H1 (cell line): ENCODE data around the gene GOLGA2. TPM values are rescaled to one million over a fixed set of nuclear protein-coding genes. Genes with fewer than 3 reads are reported as not detected.

Experiments used
- SP2 ChIP-seq: IDR thresholded peaks from 2 replicates; pipeline ENCODE4 v1.6.1; 2012; ENCODE audit warnings: mild to moderate bottlenecking, low read length, inconsistent platforms
- polyA plus RNA-seq, 7 experiments: library from polyadenylated mRNA; depleted of rRNA in 3 of 7; stranded (reverse) in 5 of 7; unstranded in 2 of 7; fragments of >200 nt in 5 of 7; fragments of 200-250 nt in 2 of 7; gene quantifications; 1 replicate in 5 of 7; 2 replicates in 1 of 7; 4 replicates in 1 of 7; pipeline versions ENCODE4 v1.2.1 to v1.2.3, GENCODE V29; 2011 to 2013; ENCODE audit warnings: missing spikeins in 2 of 7, mixed read lengths in 2 of 7
- total RNA-seq: library from RNA; stranded (reverse); fragmentation: NEBNext Ultra II Directional; extraction: Animal tissue kit (Norgen Biotek cat#: 25700); gene quantifications from 2 replicates; pipeline ENCODE4 v1.2.1, GENCODE V29; 2021

The GOLGA2 gene
- total and polyA plus RNA-seq, 2 of the 8 experiments (the other 6 are each of a cell fraction or from before 2014, with no cell fraction given): 13.1 to 43.6 TPM

DNA sequence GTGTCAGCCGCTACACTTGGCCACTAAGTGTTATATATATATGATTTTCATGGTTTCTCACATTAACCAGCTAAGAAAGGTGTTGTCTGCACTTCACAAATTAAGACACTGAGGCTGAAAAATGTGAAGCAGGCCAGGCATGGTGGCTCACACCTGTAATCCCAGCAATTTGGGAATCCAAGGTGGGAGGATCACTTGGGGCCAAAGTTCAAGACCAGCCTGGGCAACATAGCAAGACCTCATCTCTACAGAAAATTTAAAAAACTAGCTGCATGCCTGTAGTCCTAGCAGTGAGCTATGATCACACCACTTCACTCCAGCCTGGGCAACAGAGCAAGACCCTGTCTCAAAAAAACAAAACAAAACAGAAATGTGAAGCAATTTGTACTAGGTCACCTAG is 48.6 kb upstream of the GOLGA2 start (continued):
- TF ChIP-seq SP2: no peak
